HG03025 (cell line): ENCODE data around the gene VWA5B1.

Experiments
- ATAC-seq: cut with Tn5 transposase; IDR thresholded peaks from one replicate; pipeline ENCODE4 v1.9.1; 2021; ENCODE audit warnings: mild to moderate bottlenecking, moderate library complexity; ENCODE audit not compliant: unreplicated experiment, low FRiP score

Gene VWA5B1

DNA sequence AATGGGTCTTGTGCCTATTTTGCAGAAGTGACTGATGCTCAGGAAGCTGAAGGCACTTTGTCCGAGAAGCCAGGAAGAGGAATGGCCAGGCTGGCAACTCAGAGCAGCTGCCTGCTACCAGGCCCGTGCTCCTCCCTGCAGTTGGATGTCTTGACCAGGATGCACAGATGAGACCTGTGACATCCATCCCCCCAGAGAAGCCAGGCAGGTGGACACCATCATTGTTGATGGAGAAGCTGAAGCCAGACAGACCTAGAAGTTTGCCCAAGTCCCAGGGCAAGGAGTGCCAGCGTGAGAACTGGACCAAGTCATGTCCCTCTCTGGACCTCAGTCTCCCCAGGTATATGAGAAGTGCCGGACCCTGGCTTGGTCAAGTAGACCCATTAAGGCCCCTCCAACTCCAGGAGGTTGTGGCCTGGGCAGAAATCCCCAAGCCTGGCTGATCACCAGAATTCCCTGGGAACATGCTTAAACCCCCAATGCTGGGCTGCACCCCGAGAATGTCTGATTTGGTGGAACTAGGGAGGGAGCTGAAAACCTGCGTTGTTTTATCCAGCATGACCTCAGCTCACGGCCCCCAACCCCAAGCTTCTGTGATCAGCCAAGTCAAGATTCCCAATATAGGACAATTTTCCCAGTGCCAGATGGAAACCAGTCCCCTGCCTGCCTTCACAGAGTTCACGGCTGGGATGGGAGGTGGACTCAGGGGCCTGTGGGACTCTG, 112.9 kb downstream of the VWA5B1 start:
- ATAC-seq, result no peak

DNA sequence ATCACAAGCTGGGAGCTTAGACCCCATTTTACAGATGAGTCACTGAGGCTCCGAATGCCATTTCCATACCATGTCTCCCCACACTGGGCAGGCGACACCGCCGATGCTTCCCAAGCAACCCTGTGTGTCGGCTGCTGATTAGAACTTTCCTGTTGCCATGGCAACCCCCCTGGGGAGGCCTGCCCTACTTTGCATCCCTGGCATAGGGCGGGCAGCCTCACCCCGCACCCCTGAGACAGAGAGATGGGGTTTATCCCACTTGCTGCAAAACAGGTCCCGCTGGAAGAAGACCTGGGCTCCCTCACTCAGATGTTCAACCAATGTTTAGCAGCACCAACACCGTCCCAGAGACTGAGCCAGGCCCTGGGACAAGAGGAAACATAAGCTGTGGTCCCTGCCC, 113.8 kb downstream of the VWA5B1 start:
- no peak for ATAC-seq
